ENCODE results near the gene CHST2.

CHST2 gene

DNA sequence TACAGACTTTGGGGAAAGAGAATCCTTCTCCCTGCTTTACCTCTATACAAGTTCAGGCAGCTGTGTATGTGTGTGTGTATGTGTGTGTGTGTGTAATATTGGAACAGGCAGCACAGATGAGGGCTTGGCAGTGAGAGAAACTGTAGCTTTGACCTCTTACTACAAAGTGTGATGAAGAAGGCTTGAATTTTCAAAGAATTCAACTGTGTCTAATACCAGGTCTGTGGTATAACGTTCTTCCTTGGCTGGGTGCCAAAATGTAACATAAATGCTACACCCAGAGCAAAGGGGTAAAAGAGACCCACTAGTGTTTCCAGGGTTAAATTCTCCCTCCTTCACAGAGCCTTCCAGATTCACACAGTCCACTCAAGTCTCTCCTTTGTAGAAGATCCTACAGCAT lies 51.1 kb downstream of the CHST2 start:
- DNase-seq: no peak

DNA sequence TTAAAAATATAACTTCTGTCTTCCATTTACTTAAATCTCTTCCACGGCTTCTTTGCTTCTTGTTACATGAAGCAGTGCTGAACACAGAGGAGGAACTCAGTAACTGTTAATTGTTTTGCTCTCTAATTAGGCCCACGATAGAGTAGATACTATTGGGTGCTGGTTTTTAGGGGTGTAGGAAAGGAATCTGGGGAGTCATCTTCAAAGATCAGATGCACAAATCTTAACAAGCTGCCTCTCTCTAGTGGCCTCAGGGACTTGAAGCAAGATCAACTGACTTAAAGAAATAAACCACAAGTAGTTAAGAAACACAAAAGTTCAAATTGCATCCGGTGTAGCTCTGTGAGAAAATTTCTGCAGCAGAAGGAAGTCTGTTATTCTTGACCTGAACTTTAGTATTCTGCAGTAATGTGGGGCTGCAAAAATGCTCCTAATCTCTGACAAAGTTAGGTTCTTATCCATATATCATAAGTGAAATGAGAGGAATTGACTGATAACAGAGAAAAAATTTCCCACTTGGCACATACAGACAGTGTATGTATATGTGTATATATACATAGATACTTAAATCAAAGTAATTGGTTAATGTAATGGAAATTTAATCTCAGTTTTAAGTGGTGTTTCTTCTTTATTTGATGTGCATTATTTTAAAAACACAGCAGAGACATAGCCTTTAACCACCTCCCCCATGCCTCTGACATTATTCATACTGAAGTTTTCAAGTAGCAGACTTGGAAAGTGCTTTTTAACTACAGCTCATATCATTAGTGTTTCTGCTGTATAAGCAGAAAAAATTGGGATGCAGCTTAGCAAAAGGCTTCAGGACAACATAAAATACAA lies 51.8 kb downstream of the CHST2 start:
- no peak for DNase-seq

DNA sequence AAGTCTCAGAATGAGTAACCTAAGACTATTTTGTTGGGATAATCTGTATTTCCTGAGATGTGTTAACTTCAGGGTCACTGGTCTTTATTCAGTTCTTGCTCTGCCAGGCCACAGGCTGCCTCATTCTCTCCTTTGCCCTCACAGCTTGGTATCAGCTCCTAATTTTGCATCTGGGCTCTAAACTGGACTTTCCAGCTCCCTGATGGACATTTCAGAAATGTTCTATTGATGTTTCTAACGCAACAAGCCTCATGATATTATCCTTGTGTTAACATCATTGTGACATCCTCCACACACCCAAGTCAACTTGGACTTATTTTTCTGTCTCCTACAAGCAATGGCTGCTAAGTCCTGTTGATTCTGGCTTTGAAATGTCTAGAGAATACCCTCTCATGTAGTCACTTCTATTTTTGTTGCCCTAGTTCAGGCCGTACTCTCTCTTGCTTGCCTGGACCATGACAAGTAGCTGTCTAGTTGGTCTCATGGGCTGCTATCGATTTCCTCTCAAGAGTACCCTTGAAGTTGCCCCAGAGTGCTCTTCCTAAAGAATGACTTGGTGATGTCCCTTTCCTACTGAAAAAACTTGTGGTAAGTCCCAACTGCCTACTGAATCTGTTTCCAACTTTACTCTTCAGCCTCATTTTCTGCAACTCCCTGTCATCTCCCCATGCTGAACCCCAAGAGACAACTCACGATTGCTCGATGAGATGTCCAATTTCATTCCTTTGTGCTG lies 52.7 kb downstream of the CHST2 start:
- no peak for DNase-seq

- no peak for DNase-seq
These were observed 53.2 kb downstream of the CHST2 start for GRCh38 chr3:143172795-143173145.

DNA sequence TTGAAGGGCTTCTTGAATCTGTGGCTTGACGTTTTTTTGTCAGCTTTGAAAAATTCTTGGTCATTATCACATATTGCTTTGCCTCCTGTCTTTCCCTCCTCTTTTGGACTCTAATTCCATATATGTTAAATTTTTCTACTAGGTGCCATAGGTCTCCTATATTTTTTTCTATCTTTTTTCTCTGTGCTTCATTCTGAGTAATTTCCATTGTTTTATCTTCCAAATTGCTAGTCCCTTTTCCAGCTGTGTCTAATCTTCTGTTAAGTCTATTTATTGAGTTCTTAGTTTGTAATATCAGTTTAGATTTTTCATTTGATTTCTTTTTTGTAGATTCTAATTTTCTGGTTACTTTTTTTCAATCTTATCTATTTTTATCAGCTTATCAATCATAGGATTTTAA lies 53.7 kb downstream of the CHST2 start:
- no peak for DNase-seq

All from T-helper 9 cell (primary cell).